Ovary (tissue), 9 donors: Measurements from ENCODE around the gene VSTM2A. TPM values are rescaled to one million over a fixed set of nuclear protein-coding genes. Genes with fewer than 3 reads are reported as not detected.

Source experiments
- DNase-seq, 5 donors: peaks; one replicate each; pipeline ENCODE4 v3.0.0-alpha.2; 2019 to 2020
- H3K27ac ChIP-seq, 2 donors: fragments of 200-600 bp; one replicate each; pipeline versions ENCODE4 v1.5.1 to v1.8.0; 2019 to 2022
- H3K27me3 ChIP-seq: fragments of 200-600 bp; one replicate; pipeline ENCODE4 v1.8.0; 2022
- H3K36me3 ChIP-seq: fragments of 200-600 bp; sonication (generic); one replicate; pipeline ENCODE4 v1.5.1; 2019
- H3K4me1 ChIP-seq: one replicate; pipeline ENCODE4 v1.8.1; 2013; ENCODE audit warnings: mild to moderate bottlenecking, moderate library complexity; ENCODE audit not compliant: insufficient read depth
- H3K4me3 ChIP-seq: fragments of 200-600 bp; sonication (generic); one replicate; pipeline ENCODE4 v1.5.1; 2017
- H3K9me3 ChIP-seq, 2 donors: fragments of 200-600 bp in 1 of 2; sonication (generic) in 1 of 2; one replicate each; pipeline versions ENCODE4 v1.5.1 to v1.8.1; 2013 to 2019; ENCODE audit warnings: mild to moderate bottlenecking in 1 of 2, moderate library complexity in 1 of 2
- CTCF ChIP-seq, 3 donors: fragments of 450-650 bp in 2 of 3; fragments of 200-600 bp in 1 of 3; IDR thresholded peaks; one replicate each; pipeline versions ENCODE4 v1.5.1 to v1.8.0; 2016 to 2022; ENCODE audit warnings: antibody characterized with exemption in 3 of 3, mild to moderate bottlenecking in 1 of 3
- EP300 ChIP-seq: sonication (generic); formaldehyde crosslinking; IDR thresholded peaks from one replicate; pipeline ENCODE4 v1.6.1; 2017; ENCODE audit warnings: antibody characterized with exemption
- POLR2A ChIP-seq: fragments of 450-650 bp; IDR thresholded peaks from one replicate; pipeline ENCODE4 v1.6.1; 2017; ENCODE audit warnings: antibody characterized with exemption, mild to moderate bottlenecking, moderate library complexity
- WGBS, 3 donors: extraction: QIAGEN DNeasy Blood & Tissue Kit in 1 of 3; methylation state at CpG; one replicate each; pipeline versions ENCODE4 v1.1.5 to v1.1.7; 2013 to 2017; 5-methylcytosine and 5-hydroxymethylcytosine counted together
- intact Hi-C, 4 donors: fragments of 100-400 bp; cut with DNase I; formaldehyde crosslinking; loops; one replicate each; pipeline versions ENCODE4 v1.11.0 to v1.15.1; 2022 to 2023
- polyA plus RNA-seq, 2 donors: library from polyadenylated mRNA; stranded (reverse); fragments of 200-250 nt in 1 of 2; fragments of 350-450 nt in 1 of 2; fragmentation: Illumina TruSeq in 1 of 2; extraction: RNeasy Lipid Tissue Mini Kit (QIAGEN cat#74804) in 1 of 2; gene quantifications; one replicate each; pipeline ENCODE4 v1.2.3, GENCODE V29; 2013 to 2014
- total RNA-seq, 7 donors: library from RNA; depleted of rRNA in 2 of 7; stranded (reverse); fragments of >200 nt in 2 of 7; fragmentation: NEBNext Ultra II Directional in 3 of 7; extraction: Animal tissue kit (Norgen Biotek cat#: 25700) in 3 of 7; gene quantifications; one replicate each; pipeline versions ENCODE4 v1.1.0 to v1.2.4, GENCODE V29; 2016 to 2023
- donor health status: DM: no; HTN: no; CAD: no; lungs with moderate emphysema.
- donor health status: DM: no; HTN: no; CAD: no.
- donor health status: Bipolar disorder and iron deficiency.
- donor health status: DM: yes; HTN: yes; CAD: no.
- donor health status: DM: no; HTN: no; CAD: no.
- donor health status: DM: yes; HTN: yes; CAD: no.

The VSTM2A gene
- total and polyA plus RNA-seq, 9 donors: 0.05 TPM; not detected in 7

GRCh38 chr7:54550471-54550870 lies 8.3 kb downstream of the VSTM2A start:
- no peak overlapping the region for H3K27ac ChIP-seq
- no peak for TF ChIP-seq CTCF (IDR thresholded peaks at IDR 0.05)
- no peak for TF ChIP-seq EP300
- TF ChIP-seq POLR2A: no peak
- H3K9me3 ChIP-seq: no peaks in the 10 kb centered on the region
- no peak overlapping the region for H3K4me3 ChIP-seq
- H3K27me3 ChIP-seq: no peaks in the 10 kb centered on the region
- no peaks in the 10 kb centered on the region for H3K36me3 ChIP-seq
- no peak for DNase-seq
- intact Hi-C loops: no loop called here
- WGBS, 3 donors: 71 to 75% (median 72%) methylated on average over 3 of the region's 3 CpGs
- H3K4me1 ChIP-seq: no peaks in the 10 kb centered on the region

GRCh38 chr7:54556121-54556520 lies 13.9 kb downstream of the VSTM2A start:
- intact Hi-C loops: no loop called here
- Histone ChIP-seq H3K4me3 (no peak overlapping the region), H3K9me3 (no peaks in the 10 kb centered on the region), H3K36me3 (no peaks in the 10 kb centered on the region), H3K27ac (no peak overlapping the region), H3K27me3 (peaks cover 3% of the 10 kb centered on the region), H3K4me1 (no peaks in the 10 kb centered on the region)
- TF ChIP-seq POLR2A: no peak
- no peak for TF ChIP-seq CTCF (IDR thresholded peaks at IDR 0.05)
- TF ChIP-seq EP300: no peak
- WGBS, 3 donors: 12 to 41% (median 25%) methylated on average over 1 of the region's 1 CpG
- DNase-seq: no peak

- intact Hi-C loops: no loop called here
- Histone ChIP-seq H3K4me3 (no peak overlapping the region), H3K9me3 (no peaks in the 10 kb centered on the region), H3K27ac (no peak overlapping the region), H3K36me3 (no peaks in the 10 kb centered on the region), H3K27me3 (peaks cover 3% of the 10 kb centered on the region), H3K4me1 (no peaks in the 10 kb centered on the region)
- TF ChIP-seq CTCF (IDR thresholded peaks at IDR 0.05) (no peak), EP300 (no peak), POLR2A (no peak)
- no peak for DNase-seq
- WGBS, 3 donors: 71 to 81% (median 73%) methylated on average over 1 of the region's 1 CpG
Observed at GRCh38 chr7:54559401-54559800, 17.2 kb downstream of the VSTM2A start.

GRCh38 chr7:54560198-54560597 lies 18.0 kb downstream of the VSTM2A start:
- TF ChIP-seq CTCF (IDR thresholded peaks at IDR 0.05) (no peak), EP300 (no peak), POLR2A (no peak)
- Histone ChIP-seq H3K27me3 (peaks cover 3% of the 10 kb centered on the region), H3K9me3 (no peaks in the 10 kb centered on the region), H3K36me3 (no peaks in the 10 kb centered on the region), H3K4me3 (no peak overlapping the region), H3K4me1 (no peaks in the 10 kb centered on the region), H3K27ac (no peak overlapping the region)
- 77 to 81% (median 79%) methylated on average over 2 of the region's 2 CpGs for WGBS, 3 donors
- intact Hi-C loops: no loop called here
- DNase-seq: no peak

GRCh38 chr7:54560723-54561122 lies 18.5 kb downstream of the VSTM2A start:
- H3K9me3 ChIP-seq: no peaks in the 10 kb centered on the region
- H3K4me1 ChIP-seq: no peaks in the 10 kb centered on the region
- no peaks in the 10 kb centered on the region for H3K36me3 ChIP-seq
- peaks cover 3% of the 10 kb centered on the region for H3K27me3 ChIP-seq
- H3K27ac ChIP-seq: no peak overlapping the region
- WGBS, 3 donors: 71 to 79% (median 77%) methylated on average over 2 of the region's 2 CpGs
- TF ChIP-seq POLR2A (no peak), EP300 (no peak), CTCF (IDR thresholded peaks at IDR 0.05) (no peak)
- DNase-seq: no peak
- intact Hi-C loops: no loop called here
- H3K4me3 ChIP-seq: no peak overlapping the region
